NCI-H524 treated with DMSO at 0.1 percent for 48 hours (cell line): Measurements from ENCODE around the gene TFPI.
A peak's percentile ranks its signal among the peaks of the same experiment; 100 is the strongest.

Source experiments
- DNase-seq: peaks from one replicate; lab custom pipeline; 2025; lab: John Stamatoyannopoulos, UW

Gene TFPI

GRCh38 chr2:187503700-187504099 lies 50.5 kb downstream of the TFPI start:
- no peak for DNase-seq

- no peak for DNase-seq
These were observed 51.8 kb downstream of the TFPI start for GRCh38 chr2:187502467-187502866.

GRCh38 chr2:187500585-187501359 lies 53.5 kb downstream of the TFPI start:
- DNase-seq: no peak

- no peak for DNase-seq
These were observed 54.2 kb downstream of the TFPI start for GRCh38 chr2:187499941-187500532.

GRCh38 chr2:187497858-187498463 lies 56.3 kb downstream of the TFPI start:
- no peak for DNase-seq

- DNase-seq: no peak
These were observed 57.1 kb downstream of the TFPI start for GRCh38 chr2:187497140-187497539.

- no peak for DNase-seq
These were observed 58.9 kb downstream of the TFPI start for GRCh38 chr2:187495324-187495723.

GRCh38 chr2:187493877-187494568 lies 60.2 kb downstream of the TFPI start:
- DNase-seq: no peak

- DNase-seq: no peak
These were observed 61.1 kb downstream of the TFPI start for GRCh38 chr2:187493180-187493579.

GRCh38 chr2:187486241-187486640 lies 68.0 kb downstream of the TFPI start:
- no peak for DNase-seq

- DNase-seq: no peak
These were observed 68.7 kb downstream of the TFPI start for GRCh38 chr2:187485523-187485922.

GRCh38 chr2:187483537-187483936 lies 70.7 kb downstream of the TFPI start:
- no peak for DNase-seq

- DNase-seq: no peak
These were observed 71.4 kb downstream of the TFPI start for GRCh38 chr2:187482796-187483195.

- no peak for DNase-seq
These were observed 72.7 kb downstream of the TFPI start for GRCh38 chr2:187481543-187481942.

- DNase-seq: no peak
These were observed 75.5 kb downstream of the TFPI start for GRCh38 chr2:187478719-187479118.

- DNase-seq: no peak
These were observed 77.2 kb downstream of the TFPI start for GRCh38 chr2:187477051-187477450.

- no peak for DNase-seq
These were observed 78.6 kb downstream of the TFPI start for GRCh38 chr2:187475499-187476248.

- no peak for DNase-seq
These were observed 83.5 kb downstream of the TFPI start for GRCh38 chr2:187470698-187471097.

GRCh38 chr2:187469538-187469937 lies 84.7 kb downstream of the TFPI start:
- no peak for DNase-seq

- no peak for DNase-seq
These were observed 86.0 kb downstream of the TFPI start for GRCh38 chr2:187468262-187468661.

GRCh38 chr2:187466129-187466792 lies 88.0 kb downstream of the TFPI start:
- DNase-seq: peak; percentile 23
